ENCODE measurements around the gene GTSF1L.

DNA sequence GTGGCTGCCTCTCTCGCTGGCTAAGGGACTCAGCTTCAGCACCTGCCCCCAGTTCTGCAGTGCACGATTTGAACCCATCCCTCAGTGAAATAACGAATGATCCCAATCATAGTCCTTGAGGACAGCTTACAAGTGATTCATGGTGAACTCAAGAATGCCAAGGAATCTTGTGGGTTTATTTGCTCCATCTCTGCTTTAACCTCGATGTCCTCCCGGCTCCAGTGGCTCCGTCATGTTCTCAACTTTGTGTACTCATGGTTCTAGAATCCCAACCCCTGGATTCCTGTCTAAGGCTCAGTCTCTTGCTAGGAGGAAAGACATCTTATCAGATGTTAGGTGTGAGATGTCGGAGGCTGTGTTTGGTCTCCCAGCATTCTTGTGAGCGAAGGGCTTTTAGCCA, 29.0 kb upstream of the GTSF1L start:
- TF ChIP-seq POLR2A (IDR thresholded peaks at IDR 0.05) (no peak), CTCF (IDR thresholded peaks at IDR 0.05) (no peak)

All from thyroid gland (tissue), 4 donors.